Measurements from ENCODE around the gene GNRHR.

The GNRHR gene

GRCh38 chr4:67702166-67702565 lies 52.0 kb downstream of the GNRHR start:
- no peaks in the 10 kb centered on the region for H3K9me3 ChIP-seq (ENCODE audit: control insufficient read depth, low read length)
- peaks cover 0 to 6% of the 10 kb centered on the region in 2 experiments for H3K36me3 ChIP-seq (ENCODE audit: control insufficient read depth in 1 of 2, insufficient read depth in 2 of 2, low read depth in 1 of 2, low read length in 2 of 2)
- peaks cover 3% of the 10 kb centered on the region for H3K79me1 ChIP-seq (replicated peaks; ENCODE audit: low read length, poor library complexity, severe bottlenecking)
- peak overlapping the region in 1 of 2 experiments; percentile 82 for H3K4me3 ChIP-seq (ENCODE audit: insufficient read depth in 1 of 2, low read depth in 1 of 2, low read length in 2 of 2)
- H3K18ac ChIP-seq (ENCODE audit: low read depth in 1 of 2, low read length in 2 of 2) = no peak overlapping the region
- no peak overlapping the region for H2BK15ac ChIP-seq (ENCODE audit: low read depth, poor library complexity, severe bottlenecking)
- no CpG with 5 or more reads among the region's 2 CpGs for WGBS
- H3K14ac ChIP-seq (ENCODE audit: low read length in 2 of 2) = no peak overlapping the region
- H3K4me1 ChIP-seq (ENCODE audit: control insufficient read depth, insufficient read depth, low read depth, low read length) = peaks cover 6% of the 10 kb centered on the region
- no peak overlapping the region for H3K23ac ChIP-seq (ENCODE audit: low read length in 2 of 2)
- no peak for DNase-seq
- no peak overlapping the region for H2BK120ac ChIP-seq (ENCODE audit: low read depth, low read length)
- no peak overlapping the region for H4K8ac ChIP-seq (ENCODE audit: low read length)
- no peak overlapping the region for H2BK5ac ChIP-seq (ENCODE audit: low read depth, low read length, poor library complexity, severe bottlenecking)
- no peak overlapping the region for H2AFZ ChIP-seq (ENCODE audit: low read depth, low read length)
- no peak overlapping the region for H3K4me2 ChIP-seq (ENCODE audit: low read length, poor library complexity, severe bottlenecking)
- no peak overlapping the region for H3K27ac ChIP-seq (ENCODE audit: low read length, poor library complexity, severe bottlenecking)
- H2AK5ac ChIP-seq (ENCODE audit: low read length, severe bottlenecking) = no peak overlapping the region
- H3K9ac ChIP-seq (ENCODE audit: low read length) = peak overlapping the region; percentile 97
- no peak overlapping the region for H4K91ac ChIP-seq (ENCODE audit: low read length)
- no peak overlapping the region for H3K4ac ChIP-seq (ENCODE audit: low read depth in 1 of 2, low read length in 2 of 2)
- no peak overlapping the region for H2BK12ac ChIP-seq (ENCODE audit: low read length in 2 of 2)
- no peaks in the 10 kb centered on the region for H3K27me3 ChIP-seq (ENCODE audit: control insufficient read depth in 1 of 2, insufficient read depth in 1 of 2, low read length in 2 of 2)

- Histone ChIP-seq H2BK15ac (ENCODE audit: low read depth, poor library complexity, severe bottlenecking) (no peak overlapping the region), H3K4me1 (ENCODE audit: control insufficient read depth, insufficient read depth, low read depth, low read length) (peaks cover 7% of the 10 kb centered on the region), H3K23ac (ENCODE audit: low read length in 2 of 2) (no peak overlapping the region), H3K9ac (ENCODE audit: low read length) (peak overlapping the region; percentile 97), H2AK5ac (ENCODE audit: low read length, severe bottlenecking) (no peak overlapping the region), H3K18ac (ENCODE audit: low read depth in 1 of 2, low read length in 2 of 2) (no peak overlapping the region), H3K27me3 (ENCODE audit: control insufficient read depth in 1 of 2, insufficient read depth in 1 of 2, low read length in 2 of 2) (no peaks in the 10 kb centered on the region), H3K14ac (ENCODE audit: low read length in 2 of 2) (no peak overlapping the region), H3K4me2 (ENCODE audit: low read length, poor library complexity, severe bottlenecking) (peak overlapping the region; percentile 68), H2BK120ac (ENCODE audit: low read depth, low read length) (no peak overlapping the region), H3K27ac (ENCODE audit: low read length, poor library complexity, severe bottlenecking) (peak overlapping the region; percentile 33), H3K36me3 (ENCODE audit: control insufficient read depth in 1 of 2, insufficient read depth in 2 of 2, low read depth in 1 of 2, low read length in 2 of 2) (peaks cover 0 to 6% of the 10 kb centered on the region in 2 experiments), H3K79me1 (replicated peaks; ENCODE audit: low read length, poor library complexity, severe bottlenecking) (no peaks in the 10 kb centered on the region), H2BK5ac (ENCODE audit: low read depth, low read length, poor library complexity, severe bottlenecking) (no peak overlapping the region), H4K91ac (ENCODE audit: low read length) (no peak overlapping the region), H2BK12ac (ENCODE audit: low read length in 2 of 2) (no peak overlapping the region), H2AFZ (ENCODE audit: low read depth, low read length) (no peak overlapping the region), H3K4ac (ENCODE audit: low read depth in 1 of 2, low read length in 2 of 2) (no peak overlapping the region), H3K4me3 (ENCODE audit: insufficient read depth in 1 of 2, low read depth in 1 of 2, low read length in 2 of 2) (peak overlapping the region in 1 of 2 experiments; percentile 82), H4K8ac (ENCODE audit: low read length) (no peak overlapping the region), H3K9me3 (ENCODE audit: control insufficient read depth, low read length) (no peaks in the 10 kb centered on the region)
- DNase-seq = no peak
- 0% methylated on average over 2 of the region's 4 CpGs for WGBS
Measured at GRCh38 chr4:67701517-67701850, 52.7 kb downstream of the GNRHR start.

GRCh38 chr4:67700738-67701516 lies 53.3 kb downstream of the GNRHR start, which contains the start of gene UBA6:
Gene UBA6 (minus strand): TSS chr4:67701155. CDS start chr4:67701119, 36 bp downstream.
- under 1% methylated on average over 45 of the region's 57 CpGs for WGBS
- peaks cover 0 to 6% of the 10 kb centered on the region in 2 experiments for H3K36me3 ChIP-seq (ENCODE audit: control insufficient read depth in 1 of 2, insufficient read depth in 2 of 2, low read depth in 1 of 2, low read length in 2 of 2)

GRCh38 chr4:67700116-67700737 lies 54.0 kb downstream of the GNRHR start:
- H2AFZ ChIP-seq (ENCODE audit: low read depth, low read length) = peak overlapping the region; percentile 2
- peak overlapping the region; percentile 57 for H3K4me2 ChIP-seq (ENCODE audit: low read length, poor library complexity, severe bottlenecking)
- H3K4me1 ChIP-seq (ENCODE audit: control insufficient read depth, insufficient read depth, low read depth, low read length) = peaks cover 7% of the 10 kb centered on the region
- H2AK5ac ChIP-seq (ENCODE audit: low read length, severe bottlenecking) = no peak overlapping the region
- H3K79me1 ChIP-seq (replicated peaks; ENCODE audit: low read length, poor library complexity, severe bottlenecking) = no peaks in the 10 kb centered on the region
- H3K18ac ChIP-seq (ENCODE audit: low read depth in 1 of 2, low read length in 2 of 2) = peak overlapping the region in 1 of 2 experiments; percentile 75
- no peak overlapping the region for H2BK12ac ChIP-seq (ENCODE audit: low read length in 2 of 2)
- no peaks in the 10 kb centered on the region for H3K27me3 ChIP-seq (ENCODE audit: control insufficient read depth in 1 of 2, insufficient read depth in 1 of 2, low read length in 2 of 2)
- H4K91ac ChIP-seq (ENCODE audit: low read length) = no peak overlapping the region
- no peak overlapping the region for H2BK15ac ChIP-seq (ENCODE audit: low read depth, poor library complexity, severe bottlenecking)
- H3K9me3 ChIP-seq (ENCODE audit: control insufficient read depth, low read length) = no peaks in the 10 kb centered on the region
- H3K36me3 ChIP-seq (ENCODE audit: control insufficient read depth in 1 of 2, insufficient read depth in 2 of 2, low read depth in 1 of 2, low read length in 2 of 2) = peaks cover 0 to 12% of the 10 kb centered on the region in 2 experiments
- peak; percentile 39 for DNase-seq
- H4K8ac ChIP-seq (ENCODE audit: low read length) = no peak overlapping the region
- H3K23ac ChIP-seq (ENCODE audit: low read length in 2 of 2) = no peak overlapping the region
- WGBS = 35% methylated on average over 8 of the region's 11 CpGs
- no peak overlapping the region for H3K4ac ChIP-seq (ENCODE audit: low read depth in 1 of 2, low read length in 2 of 2)
- no peak overlapping the region for H2BK5ac ChIP-seq (ENCODE audit: low read depth, low read length, poor library complexity, severe bottlenecking)
- H2BK120ac ChIP-seq (ENCODE audit: low read depth, low read length) = no peak overlapping the region
- H3K14ac ChIP-seq (ENCODE audit: low read length in 2 of 2) = peak overlapping the region in 1 of 2 experiments; percentile 74
- H3K27ac ChIP-seq (ENCODE audit: low read length, poor library complexity, severe bottlenecking) = peak overlapping the region; percentile 74
- H3K9ac ChIP-seq (ENCODE audit: low read length) = peak overlapping the region; percentile 97
- peak overlapping the region; percentile 77 to 82 for H3K4me3 ChIP-seq (ENCODE audit: insufficient read depth in 1 of 2, low read depth in 1 of 2, low read length in 2 of 2)

More at GRCh38 chr4:67700738-67701516, 53.3 kb downstream of the GNRHR start, which contains the start of gene UBA6:
- peak within 1 kb of the TSS; percentile 97 for H3K9ac ChIP-seq (ENCODE audit: low read length)
- no peaks in the 10 kb centered on the region for H3K79me1 ChIP-seq (replicated peaks; ENCODE audit: low read length, poor library complexity, severe bottlenecking)
- no peak within 1 kb of the TSS for H2AK5ac ChIP-seq (ENCODE audit: low read length, severe bottlenecking)
- no peaks in the 10 kb centered on the region for H3K27me3 ChIP-seq (ENCODE audit: control insufficient read depth in 1 of 2, insufficient read depth in 1 of 2, low read length in 2 of 2)
- H3K4me3 ChIP-seq (ENCODE audit: insufficient read depth in 1 of 2, low read depth in 1 of 2, low read length in 2 of 2) = peak within 1 kb of the TSS; percentile 77 to 82
- peaks cover 7% of the 10 kb centered on the region for H3K4me1 ChIP-seq (ENCODE audit: control insufficient read depth, insufficient read depth, low read depth, low read length)
- no peak within 1 kb of the TSS for H3K23ac ChIP-seq (ENCODE audit: low read length in 2 of 2)
- DNase-seq = peak; percentile 97
- peak within 1 kb of the TSS; percentile 84 for H3K27ac ChIP-seq (ENCODE audit: low read length, poor library complexity, severe bottlenecking)
- no peak within 1 kb of the TSS for H3K4ac ChIP-seq (ENCODE audit: low read depth in 1 of 2, low read length in 2 of 2)
- H2BK15ac ChIP-seq (ENCODE audit: low read depth, poor library complexity, severe bottlenecking) = no peak within 1 kb of the TSS
- peak within 1 kb of the TSS; percentile 75 for H4K91ac ChIP-seq (ENCODE audit: low read length)
- peak within 1 kb of the TSS in 1 of 2 experiments; percentile 74 for H3K14ac ChIP-seq (ENCODE audit: low read length in 2 of 2)
- peak within 1 kb of the TSS; percentile 2 for H2AFZ ChIP-seq (ENCODE audit: low read depth, low read length)
- no peaks in the 10 kb centered on the region for H3K9me3 ChIP-seq (ENCODE audit: control insufficient read depth, low read length)
- no peak within 1 kb of the TSS for H2BK12ac ChIP-seq (ENCODE audit: low read length in 2 of 2)
- peak within 1 kb of the TSS; percentile 13 to 87 for H3K18ac ChIP-seq (ENCODE audit: low read depth in 1 of 2, low read length in 2 of 2)
- peak within 1 kb of the TSS; percentile 68 for H3K4me2 ChIP-seq (ENCODE audit: low read length, poor library complexity, severe bottlenecking)
- no peak within 1 kb of the TSS for H2BK120ac ChIP-seq (ENCODE audit: low read depth, low read length)
- H4K8ac ChIP-seq (ENCODE audit: low read length) = peak within 1 kb of the TSS; percentile 91
- H2BK5ac ChIP-seq (ENCODE audit: low read depth, low read length, poor library complexity, severe bottlenecking) = no peak within 1 kb of the TSS
